ENCODE measurements around the gene ITGB6. TPM values are rescaled to one million over a fixed set of nuclear protein-coding genes. Genes with fewer than 3 reads are reported as not detected.

The ITGB6 gene
- total RNA-seq, 1 donor from 2014 or later = 2.0 TPM

- peaks cover 9% of the 10 kb centered on the region for H3K4me1 Mint-ChIP-seq (ENCODE audit: low read depth)
- no peaks in the 10 kb centered on the region for H3K36me3 Mint-ChIP-seq (ENCODE audit: low read depth)
- TF ChIP-seq, protein P1, sequence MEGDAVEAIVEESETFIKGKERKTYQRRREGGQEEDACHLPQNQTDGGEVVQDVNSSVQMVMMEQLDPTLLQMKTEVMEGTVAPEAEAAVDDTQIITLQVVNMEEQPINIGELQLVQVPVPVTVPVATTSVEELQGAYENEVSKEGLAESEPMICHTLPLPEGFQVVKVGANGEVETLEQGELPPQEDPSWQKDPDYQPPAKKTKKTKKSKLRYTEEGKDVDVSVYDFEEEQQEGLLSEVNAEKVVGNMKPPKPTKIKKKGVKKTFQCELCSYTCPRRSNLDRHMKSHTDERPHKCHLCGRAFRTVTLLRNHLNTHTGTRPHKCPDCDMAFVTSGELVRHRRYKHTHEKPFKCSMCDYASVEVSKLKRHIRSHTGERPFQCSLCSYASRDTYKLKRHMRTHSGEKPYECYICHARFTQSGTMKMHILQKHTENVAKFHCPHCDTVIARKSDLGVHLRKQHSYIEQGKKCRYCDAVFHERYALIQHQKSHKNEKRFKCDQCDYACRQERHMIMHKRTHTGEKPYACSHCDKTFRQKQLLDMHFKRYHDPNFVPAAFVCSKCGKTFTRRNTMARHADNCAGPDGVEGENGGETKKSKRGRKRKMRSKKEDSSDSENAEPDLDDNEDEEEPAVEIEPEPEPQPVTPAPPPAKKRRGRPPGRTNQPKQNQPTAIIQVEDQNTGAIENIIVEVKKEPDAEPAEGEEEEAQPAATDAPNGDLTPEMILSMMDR (IDR thresholded peaks at IDR 0.05) = no peak
- H3K4me3 Mint-ChIP-seq (ENCODE audit: unreplicated experiment) = no peak overlapping the region
- no peak for DNase-seq (ENCODE audit: low spot score)
- H3K9me3 Mint-ChIP-seq (ENCODE audit: low read depth) = peaks cover 8% of the 10 kb centered on the region
- H3K27ac Mint-ChIP-seq (ENCODE audit: unreplicated experiment) = peak overlapping the region; percentile 77
- no peaks in the 10 kb centered on the region for H3K27me3 Mint-ChIP-seq (ENCODE audit: low read depth)
These were observed 124.9 kb downstream of the ITGB6 start for GRCh38 chr2:160075171-160075570.

- no peak for DNase-seq (ENCODE audit: low spot score)
- Mint-ChIP-seq H3K36me3 (ENCODE audit: low read depth) (no peaks in the 10 kb centered on the region), H3K4me1 (ENCODE audit: low read depth) (peaks cover 9% of the 10 kb centered on the region), H3K27me3 (ENCODE audit: low read depth) (no peaks in the 10 kb centered on the region), H3K27ac (ENCODE audit: unreplicated experiment) (no peak overlapping the region), H3K9me3 (ENCODE audit: low read depth) (peaks cover 7% of the 10 kb centered on the region), H3K4me3 (ENCODE audit: unreplicated experiment) (no peak overlapping the region)
- TF ChIP-seq, protein P1 (IDR thresholded peaks at IDR 0.05) = no peak
These were observed 126.7 kb downstream of the ITGB6 start for GRCh38 chr2:160073284-160073888.

GRCh38 chr2:160068906-160069305 is 131.2 kb downstream of the ITGB6 start:
- Mint-ChIP-seq H3K4me3 (ENCODE audit: unreplicated experiment) (no peak overlapping the region), H3K27ac (ENCODE audit: unreplicated experiment) (no peak overlapping the region), H3K36me3 (ENCODE audit: low read depth) (no peaks in the 10 kb centered on the region), H3K4me1 (ENCODE audit: low read depth) (peaks cover 22% of the 10 kb centered on the region), H3K27me3 (ENCODE audit: low read depth) (no peaks in the 10 kb centered on the region), H3K9me3 (ENCODE audit: low read depth) (no peaks in the 10 kb centered on the region)
- DNase-seq (ENCODE audit: low spot score) = no peak
- TF ChIP-seq, protein P1 (IDR thresholded peaks at IDR 0.05) = no peak

DNA sequence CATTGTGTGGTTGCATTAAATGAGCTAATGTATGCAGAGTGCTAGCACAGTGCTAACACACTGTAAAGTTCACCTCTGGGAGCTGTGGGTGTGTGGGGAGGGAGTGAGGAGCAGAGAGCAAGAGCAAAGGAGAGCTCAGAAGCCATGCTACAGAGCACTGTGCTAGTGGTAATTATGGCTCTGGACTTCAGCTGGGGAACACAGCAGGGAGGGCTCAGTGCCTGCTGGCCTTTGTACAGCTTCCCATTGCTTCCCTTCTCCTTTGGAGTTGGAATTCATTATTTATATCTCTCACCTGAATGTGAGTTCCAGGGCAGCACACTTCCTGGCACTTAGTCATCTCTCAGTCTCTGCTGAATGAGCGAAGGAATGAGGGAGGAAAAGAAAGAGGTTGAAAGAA is 135.2 kb downstream of the ITGB6 start:
- Mint-ChIP-seq H3K4me1 (ENCODE audit: low read depth) (peaks cover 44% of the 10 kb centered on the region), H3K27ac (ENCODE audit: unreplicated experiment) (no peak overlapping the region), H3K36me3 (ENCODE audit: low read depth) (no peaks in the 10 kb centered on the region), H3K9me3 (ENCODE audit: low read depth) (no peaks in the 10 kb centered on the region), H3K27me3 (ENCODE audit: low read depth) (no peaks in the 10 kb centered on the region), H3K4me3 (ENCODE audit: unreplicated experiment) (no peak overlapping the region)
- DNase-seq (ENCODE audit: low spot score) = no peak
- TF ChIP-seq, protein P1 (IDR thresholded peaks at IDR 0.05) = no peak

- TF ChIP-seq, protein P1 (IDR thresholded peaks at IDR 0.05) = no peak
- Mint-ChIP-seq H3K36me3 (ENCODE audit: low read depth) (peaks cover 2% of the 10 kb centered on the region), H3K9me3 (ENCODE audit: low read depth) (no peaks in the 10 kb centered on the region), H3K4me1 (ENCODE audit: low read depth) (peaks cover 53% of the 10 kb centered on the region), H3K27ac (ENCODE audit: unreplicated experiment) (peak overlapping the region; percentile 46), H3K27me3 (ENCODE audit: low read depth) (no peaks in the 10 kb centered on the region), H3K4me3 (ENCODE audit: unreplicated experiment) (no peak overlapping the region)
- no peak for DNase-seq (ENCODE audit: low spot score)
These were observed 136.0 kb downstream of the ITGB6 start for GRCh38 chr2:160063879-160064612.
